ENCODE measurements around the gene KIAA1586. TPM values are rescaled to one million over a fixed set of nuclear protein-coding genes. Genes with fewer than 3 reads are reported as not detected.
"Not testable (repeated sequence)": the region's sequence is repeated elsewhere in the genome, so short reads cannot be mapped to it uniquely, and the experiment has no call there.

Gene KIAA1586
- polyA plus RNA-seq, 3 donors = 20.7 to 27.6 (median 21.2) TPM

- no peak for DNase-seq (ENCODE audit: extremely low read depth in 1 of 11, low read depth in 9 of 11, low spot score in 4 of 11)
Observed at GRCh38 chr6:57033228-57033627, 13.3 kb upstream of the KIAA1586 start.

GRCh38 chr6:57035549-57035948 is 10.9 kb upstream of the KIAA1586 start:
- DNase-seq (ENCODE audit: extremely low read depth in 1 of 11, low read depth in 9 of 11, low spot score in 4 of 11) = no peak

- DNase-seq (ENCODE audit: extremely low read depth in 1 of 11, low read depth in 9 of 11, low spot score in 4 of 11) = no peak
Observed at GRCh38 chr6:57038906-57039305, 7.6 kb upstream of the KIAA1586 start.

GRCh38 chr6:57040011-57040410 is 6.5 kb upstream of the KIAA1586 start:
- no peak for DNase-seq (ENCODE audit: extremely low read depth in 1 of 11, low read depth in 9 of 11, low spot score in 4 of 11)

GRCh38 chr6:57044061-57044460 is 2.4 kb upstream of the KIAA1586 start:
- DNase-seq (ENCODE audit: extremely low read depth in 1 of 11, low read depth in 9 of 11, low spot score in 4 of 11) = not testable (repeated sequence)

- no peak for DNase-seq (ENCODE audit: extremely low read depth in 1 of 11, low read depth in 9 of 11, low spot score in 4 of 11)
Observed at GRCh38 chr6:57044568-57044967, 1.9 kb upstream of the KIAA1586 start.

GRCh38 chr6:57047257-57047585 is 728 bp downstream of the KIAA1586 start:
- DNase-seq (ENCODE audit: extremely low read depth in 1 of 11, low read depth in 9 of 11, low spot score in 4 of 11) = not testable (repeated sequence)

- DNase-seq (ENCODE audit: extremely low read depth in 1 of 11, low read depth in 9 of 11, low spot score in 4 of 11) = not testable (repeated sequence)
Observed at GRCh38 chr6:57047859-57048258, 1.4 kb downstream of the KIAA1586 start.

- DNase-seq (ENCODE audit: extremely low read depth in 1 of 11, low read depth in 9 of 11, low spot score in 4 of 11) = no peak
Observed at GRCh38 chr6:57048577-57048976, 2.1 kb downstream of the KIAA1586 start.

GRCh38 chr6:57063847-57064246 is 17.4 kb downstream of the KIAA1586 start:
- no peak for DNase-seq (ENCODE audit: extremely low read depth in 1 of 11, low read depth in 9 of 11, low spot score in 4 of 11)

- DNase-seq (ENCODE audit: extremely low read depth in 1 of 11, low read depth in 9 of 11, low spot score in 4 of 11) = no peak
Observed at GRCh38 chr6:57064809-57065208, 18.3 kb downstream of the KIAA1586 start.

- no peak for DNase-seq (ENCODE audit: extremely low read depth in 1 of 11, low read depth in 9 of 11, low spot score in 4 of 11)
Observed at GRCh38 chr6:57068061-57068460, 21.6 kb downstream of the KIAA1586 start.

- DNase-seq (ENCODE audit: extremely low read depth in 1 of 11, low read depth in 9 of 11, low spot score in 4 of 11) = no peak
Observed at GRCh38 chr6:57069228-57069627, 22.7 kb downstream of the KIAA1586 start.

GRCh38 chr6:57069920-57070331 is 23.4 kb downstream of the KIAA1586 start:
- no peak for DNase-seq (ENCODE audit: extremely low read depth in 1 of 11, low read depth in 9 of 11, low spot score in 4 of 11)

GRCh38 chr6:57072108-57072507 is 25.6 kb downstream of the KIAA1586 start:
- DNase-seq (ENCODE audit: extremely low read depth in 1 of 11, low read depth in 9 of 11, low spot score in 4 of 11) = no peak

- DNase-seq (ENCODE audit: extremely low read depth in 1 of 11, low read depth in 9 of 11, low spot score in 4 of 11) = no peak
Observed at GRCh38 chr6:57074383-57074782, 27.9 kb downstream of the KIAA1586 start.

- no peak for DNase-seq (ENCODE audit: extremely low read depth in 1 of 11, low read depth in 9 of 11, low spot score in 4 of 11)
Observed at GRCh38 chr6:57075092-57075491, 28.6 kb downstream of the KIAA1586 start.

- DNase-seq (ENCODE audit: extremely low read depth in 1 of 11, low read depth in 9 of 11, low spot score in 4 of 11) = no peak
Observed at GRCh38 chr6:57078531-57079207, 32.2 kb downstream of the KIAA1586 start.

- DNase-seq (ENCODE audit: extremely low read depth in 1 of 11, low read depth in 9 of 11, low spot score in 4 of 11) = no peak
Observed at GRCh38 chr6:57085471-57085870, 39.0 kb downstream of the KIAA1586 start.

- DNase-seq (ENCODE audit: extremely low read depth in 1 of 11, low read depth in 9 of 11, low spot score in 4 of 11) = no peak
Observed at GRCh38 chr6:57086843-57087242, 40.4 kb downstream of the KIAA1586 start.

GRCh38 chr6:57087916-57088315 is 41.4 kb downstream of the KIAA1586 start:
- no peak for DNase-seq (ENCODE audit: extremely low read depth in 1 of 11, low read depth in 9 of 11, low spot score in 4 of 11)
